ENCODE measurements around the gene VAV2.

DNA sequence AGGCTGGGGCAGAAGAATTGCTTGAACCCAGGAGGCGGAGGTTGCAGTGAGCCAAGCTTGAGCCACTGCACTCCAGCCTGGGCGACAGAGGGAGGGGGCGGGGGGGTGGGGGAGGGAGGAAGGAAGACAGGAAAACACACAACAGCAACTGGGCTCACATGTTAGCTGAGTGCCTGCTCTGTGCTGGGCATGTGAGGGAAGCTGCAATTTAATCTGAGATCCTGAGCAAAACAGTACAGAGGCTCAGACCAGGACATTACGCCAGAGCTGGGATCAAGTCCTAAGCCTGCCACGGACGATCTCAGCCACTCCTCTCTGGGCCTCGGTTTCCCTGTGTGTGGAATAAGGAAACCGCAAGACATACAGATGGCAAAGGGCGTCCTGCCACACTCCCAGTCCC, 119.1 kb downstream of the VAV2 start:
- TF ChIP-seq, protein P1, sequence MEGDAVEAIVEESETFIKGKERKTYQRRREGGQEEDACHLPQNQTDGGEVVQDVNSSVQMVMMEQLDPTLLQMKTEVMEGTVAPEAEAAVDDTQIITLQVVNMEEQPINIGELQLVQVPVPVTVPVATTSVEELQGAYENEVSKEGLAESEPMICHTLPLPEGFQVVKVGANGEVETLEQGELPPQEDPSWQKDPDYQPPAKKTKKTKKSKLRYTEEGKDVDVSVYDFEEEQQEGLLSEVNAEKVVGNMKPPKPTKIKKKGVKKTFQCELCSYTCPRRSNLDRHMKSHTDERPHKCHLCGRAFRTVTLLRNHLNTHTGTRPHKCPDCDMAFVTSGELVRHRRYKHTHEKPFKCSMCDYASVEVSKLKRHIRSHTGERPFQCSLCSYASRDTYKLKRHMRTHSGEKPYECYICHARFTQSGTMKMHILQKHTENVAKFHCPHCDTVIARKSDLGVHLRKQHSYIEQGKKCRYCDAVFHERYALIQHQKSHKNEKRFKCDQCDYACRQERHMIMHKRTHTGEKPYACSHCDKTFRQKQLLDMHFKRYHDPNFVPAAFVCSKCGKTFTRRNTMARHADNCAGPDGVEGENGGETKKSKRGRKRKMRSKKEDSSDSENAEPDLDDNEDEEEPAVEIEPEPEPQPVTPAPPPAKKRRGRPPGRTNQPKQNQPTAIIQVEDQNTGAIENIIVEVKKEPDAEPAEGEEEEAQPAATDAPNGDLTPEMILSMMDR (IDR thresholded peaks at IDR 0.05), result no peak
- TF ChIP-seq POLR2A (IDR thresholded peaks at IDR 0.05), result no peak
- no peak for TF ChIP-seq EP300 (IDR thresholded peaks at IDR 0.05)
- TF ChIP-seq POLR2AphosphoS5 (IDR thresholded peaks at IDR 0.05), result no peak

Measured in sigmoid colon (tissue), 4 donors.